Esophagus squamous epithelium (tissue), 5 donors: ENCODE data around the gene PPIL1. TPM values are rescaled to one million over a fixed set of nuclear protein-coding genes. Genes with fewer than 3 reads are reported as not detected.

Experiments used
- DNase-seq: peaks from one replicate; lab custom pipeline; 2025; lab: John Stamatoyannopoulos, UW
- H3K27ac ChIP-seq, 4 donors: fragments of 200-600 bp; sonication (generic); one replicate each; pipeline ENCODE4 v1.5.1; 2016 to 2019; ENCODE audit warnings: mild to moderate bottlenecking in 1 of 4
- H3K27me3 ChIP-seq, 4 donors: fragments of 200-600 bp; sonication (generic); 1 replicate in 3 of 4; 2 replicates in 1 of 4; pipeline versions ENCODE4 v1.5.1 to v1.6.0; 2017 to 2021; ENCODE audit warnings: antibody characterized with exemption in 1 of 4
- H3K36me3 ChIP-seq, 3 donors: fragments of 200-600 bp; sonication (generic); one replicate each; pipeline ENCODE4 v1.5.1; 2016 to 2019
- H3K4me1 ChIP-seq, 3 donors: fragments of 200-600 bp; sonication (generic); one replicate each; pipeline ENCODE4 v1.5.1; 2017 to 2019
- H3K4me3 ChIP-seq, 4 donors: fragments of 200-600 bp; sonication (generic); 1 replicate in 3 of 4; 2 replicates in 1 of 4; pipeline ENCODE4 v1.5.1; 2016 to 2019; ENCODE audit warnings: mild to moderate bottlenecking in 2 of 4, moderate library complexity in 1 of 4
- H3K9me3 ChIP-seq, 3 donors: fragments of 200-600 bp; sonication (generic); one replicate each; pipeline ENCODE4 v1.5.1; 2016 to 2019
- CTCF ChIP-seq, 6 experiments: fragments of 450-650 bp in 4 of 6; fragments of 200-600 bp in 2 of 6; sonication (generic) in 2 of 6; IDR thresholded peaks; one replicate each; pipeline ENCODE4 v1.5.1; 2016 to 2019; ENCODE audit warnings: antibody characterized with exemption in 6 of 6, mild to moderate bottlenecking in 4 of 6, moderate library complexity in 4 of 6
- POLR2A ChIP-seq, 4 donors: fragments of 450-650 bp; IDR thresholded peaks; one replicate each; pipeline ENCODE4 v1.6.1; 2017; ENCODE audit warnings: antibody characterized with exemption in 4 of 4, mild to moderate bottlenecking in 4 of 4, moderate library complexity in 3 of 4
- WGBS, 2 donors: methylation state at CpG; one replicate each; pipeline ENCODE4 v1.1.5; 2018; 5-methylcytosine and 5-hydroxymethylcytosine counted together
- intact Hi-C: fragments of 100-400 bp; cut with DNase I; formaldehyde crosslinking; loops from one replicate; pipeline ENCODE4 v1.15.0; 2022
- total RNA-seq, 4 donors: library from RNA; depleted of rRNA; stranded (reverse); fragments of >200 nt; gene quantifications; one replicate each; pipeline ENCODE4 v1.1.0, GENCODE V29; 2016
- donor health status: DM: yes; HTN: yes; CAD: no.

Gene PPIL1
- total RNA-seq, 4 donors from 2014 or later = 13.4 to 35.4 (median 28.7) TPM

GRCh38 chr6:36805917-36806316 is 68.7 kb downstream of the PPIL1 start:
- no peaks in the 10 kb centered on the region for H3K9me3 ChIP-seq
- no peak overlapping the region for H3K27ac ChIP-seq
- intact Hi-C loops = no loop called here
- no peak overlapping the region for H3K4me3 ChIP-seq
- 75 to 84% methylated on average over 2 to 3 of the region's 8 CpGs for WGBS, 2 donors
- H3K36me3 ChIP-seq = no peaks in the 10 kb centered on the region
- peaks cover 0 to 9% (median 0%) of the 10 kb centered on the region in 3 donors for H3K4me1 ChIP-seq
- DNase-seq = no peak
- H3K27me3 ChIP-seq = peaks cover 0 to 16% (median 0%) of the 10 kb centered on the region in 4 donors
- TF ChIP-seq POLR2A (IDR thresholded peaks at IDR 0.05) = no peak
- TF ChIP-seq CTCF (IDR thresholded peaks at IDR 0.05) = no peak

- Histone ChIP-seq H3K9me3 (no peaks in the 10 kb centered on the region), H3K36me3 (no peaks in the 10 kb centered on the region), H3K4me1 (peaks cover 0 to 4% (median 0%) of the 10 kb centered on the region in 3 donors), H3K27me3 (peaks cover 0 to 16% (median 0%) of the 10 kb centered on the region in 4 donors), H3K27ac (no peak overlapping the region), H3K4me3 (no peak overlapping the region)
- intact Hi-C loops = no loop called here
- 58 to 59% methylated on average over 5 to 7 of the region's 7 CpGs for WGBS, 2 donors
- no peak for DNase-seq
- no peak for TF ChIP-seq POLR2A (IDR thresholded peaks at IDR 0.05)
- no peak for TF ChIP-seq CTCF (IDR thresholded peaks at IDR 0.05)
These were observed 69.4 kb downstream of the PPIL1 start for GRCh38 chr6:36805096-36805797.

Other genes with a start within 250 kb of the PPIL1 start
- 100 to 1,000 TPM in 2 of 4 donors, 10 to 100 TPM in 2; 86.8 to 209 (median 131) TPM for gene CDKN1A, start 196.1 kb downstream of the PPIL1 start, total RNA-seq
- under 1 TPM in 3 of 4 donors, not detected in 1; 0.11 to 0.76 (median 0.18) TPM for gene RAB44, start 177.0 kb downstream of the PPIL1 start, total RNA-seq
- 1 to 10 TPM; 1.2 to 2.5 (median 1.5) TPM for gene CPNE5, start 35.4 kb downstream of the PPIL1 start, total RNA-seq
- 10 to 100 TPM; 18.6 to 34.9 (median 23.1) TPM for gene C6orf89, start 11.1 kb upstream of the PPIL1 start, total RNA-seq
- gene PI16, start 79.9 kb upstream of the PPIL1 start, total RNA-seq = 1 to 10 TPM; 1.0 to 8.4 (median 2.2) TPM
- 100 to 1,000 TPM; 101 to 153 (median 111) TPM for gene MTCH1, start 111.4 kb upstream of the PPIL1 start, total RNA-seq
- gene FGD2, start 130.9 kb upstream of the PPIL1 start, total RNA-seq = 10 to 100 TPM in 1 of 4 donors, 1 to 10 TPM in 3; 2.6 to 13.4 (median 5.3) TPM